SW 1271 (cell line): Measurements from ENCODE around the gene MICALL1.
"Not testable (repeated sequence)": the region's sequence is repeated elsewhere in the genome, so short reads cannot be mapped to it uniquely, and the experiment has no call there.

Source experiments
- DNase-seq, 2 experiments: peaks; one replicate each; lab custom pipeline; 2025; lab: John Stamatoyannopoulos, UW

Gene MICALL1

DNA sequence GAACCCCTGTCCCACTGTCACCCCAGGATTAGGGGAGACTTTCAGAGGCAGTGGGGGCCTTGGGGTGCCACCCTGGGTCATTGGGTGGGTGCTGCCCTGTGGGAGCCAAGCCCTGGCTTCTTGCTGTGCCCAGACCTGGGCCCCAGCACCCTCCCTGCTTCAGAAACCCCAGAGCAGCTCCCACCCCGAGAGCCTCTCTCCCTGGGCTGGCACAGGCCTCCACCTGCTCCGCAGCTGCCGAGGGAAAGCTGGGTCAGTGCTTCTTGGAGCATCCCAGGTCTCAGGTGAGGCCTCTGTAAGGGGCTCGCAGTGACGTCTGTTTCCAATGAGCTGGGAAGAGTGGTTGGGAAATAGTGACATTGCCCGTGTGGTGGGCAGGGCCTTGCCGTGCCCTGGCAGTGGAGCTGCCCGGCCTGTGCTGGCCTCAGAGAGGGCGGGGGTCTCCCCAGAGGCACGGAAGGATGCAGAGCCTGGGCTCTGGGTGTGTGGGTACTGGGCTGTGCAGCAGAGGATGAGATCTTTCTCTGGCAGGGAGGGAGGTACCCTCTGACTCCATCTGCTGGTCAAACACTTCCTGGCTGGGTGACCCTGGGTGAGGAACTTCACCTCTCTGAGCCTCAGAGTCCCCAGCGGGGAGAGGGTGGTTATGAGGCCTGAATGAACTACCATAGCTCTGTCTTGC is 24.3 kb downstream of the MICALL1 start:
- no peak for DNase-seq

DNA sequence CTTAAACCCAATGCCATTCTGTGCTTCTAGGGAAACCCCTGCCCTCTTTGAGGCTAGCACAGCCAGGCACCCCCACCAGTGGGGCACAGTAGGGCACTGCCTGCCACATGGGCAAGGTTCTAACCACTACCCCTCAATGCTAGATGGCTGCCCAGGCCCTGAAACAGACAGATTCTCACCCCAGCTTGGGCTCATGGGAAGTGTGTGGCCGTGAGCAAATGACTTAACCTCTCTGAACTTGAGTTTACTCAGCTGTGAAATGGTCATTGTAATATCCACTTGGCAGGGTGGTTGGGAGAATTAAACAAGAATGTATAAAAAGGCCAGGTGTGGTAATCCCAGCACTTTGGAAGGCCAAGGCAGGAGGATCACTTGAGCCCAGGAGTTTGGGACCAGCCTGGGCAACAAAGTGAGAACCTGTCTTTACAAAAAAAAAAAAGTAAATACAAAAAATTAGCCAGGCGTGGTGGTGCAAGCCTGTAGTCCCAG is 24.9 kb downstream of the MICALL1 start:
- DNase-seq, result no peak

DNA sequence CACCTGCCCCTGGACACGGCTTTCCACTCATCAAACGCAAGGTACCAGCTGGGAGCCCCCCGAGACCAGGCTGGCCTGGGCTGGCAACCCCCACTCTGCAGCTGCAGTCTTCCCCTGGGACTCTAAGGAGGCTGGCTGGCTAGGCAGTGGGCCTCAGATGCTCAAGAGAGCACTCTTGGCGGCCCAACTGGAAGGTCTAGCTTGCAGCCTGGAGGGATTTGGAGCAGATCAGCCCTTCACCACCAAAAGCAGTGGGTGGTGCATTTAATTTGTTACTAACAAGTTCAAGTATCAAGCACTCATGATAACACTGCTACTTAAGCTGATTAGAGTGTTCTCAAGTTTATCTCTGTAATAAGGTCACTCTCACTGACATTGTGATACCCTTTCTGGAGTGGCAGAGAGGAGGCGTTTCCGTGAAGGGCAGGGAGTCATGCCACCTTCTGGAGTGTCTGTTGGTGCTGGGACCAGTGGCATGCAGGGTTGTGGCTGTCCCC is 25.8 kb downstream of the MICALL1 start:
- DNase-seq, result no peak

DNA sequence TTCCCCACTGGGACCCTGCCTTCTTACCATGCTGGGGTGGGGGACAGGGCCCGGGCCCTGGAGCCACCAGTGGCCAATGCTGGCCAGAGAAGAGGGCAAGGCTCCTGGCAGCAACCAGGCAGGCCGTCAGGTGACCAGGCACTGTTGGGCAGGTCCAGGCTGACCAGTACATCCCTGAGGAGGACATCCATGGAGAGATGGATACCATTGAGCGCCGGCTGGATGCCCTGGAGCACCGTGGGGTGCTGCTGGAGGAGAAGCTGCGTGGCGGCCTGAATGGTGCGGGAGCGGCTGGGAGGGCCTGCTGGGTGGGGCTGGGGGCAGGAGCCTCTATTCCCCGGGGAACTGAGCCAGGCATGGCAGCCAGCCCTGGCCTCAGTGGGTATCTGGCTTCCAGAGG is 26.3 kb downstream of the MICALL1 start:
- DNase-seq, result no peak

DNA sequence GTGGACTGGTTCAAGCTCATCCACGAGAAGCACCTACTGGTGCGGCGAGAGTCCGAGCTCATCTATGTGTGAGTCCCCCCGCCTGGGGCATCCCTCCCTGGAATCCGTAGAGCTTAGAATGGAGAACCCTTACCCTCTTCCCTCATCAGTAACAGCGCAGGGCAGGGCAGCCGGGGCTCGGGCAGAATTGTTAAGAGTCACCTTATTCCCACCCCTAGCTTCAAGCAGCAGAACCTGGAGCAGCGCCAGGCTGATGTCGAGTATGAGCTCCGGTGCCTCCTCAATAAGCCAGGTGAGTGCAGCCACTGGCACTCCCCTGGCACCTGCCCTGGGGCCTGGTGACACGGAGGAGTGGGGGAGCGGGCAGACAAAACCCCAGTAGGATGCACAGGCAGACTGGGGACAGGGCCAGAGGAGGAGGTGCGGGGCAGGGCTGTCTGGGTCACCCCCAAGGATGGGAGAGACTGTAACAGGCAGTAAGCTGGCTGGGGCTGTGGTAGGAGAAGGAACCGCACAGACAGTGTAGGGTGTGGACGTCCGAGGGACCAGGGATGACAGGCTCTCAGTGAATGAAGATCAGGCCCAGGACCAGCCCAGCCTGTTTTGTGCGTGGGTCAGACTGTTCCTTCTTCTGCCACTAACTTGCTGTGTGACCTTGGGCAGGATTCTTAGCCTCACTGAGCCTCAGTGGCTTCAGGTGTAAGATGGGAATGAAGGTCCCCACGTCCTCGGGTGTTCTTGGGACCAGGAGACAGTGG is 26.9 kb downstream of the MICALL1 start:
- no peak for DNase-seq

DNA sequence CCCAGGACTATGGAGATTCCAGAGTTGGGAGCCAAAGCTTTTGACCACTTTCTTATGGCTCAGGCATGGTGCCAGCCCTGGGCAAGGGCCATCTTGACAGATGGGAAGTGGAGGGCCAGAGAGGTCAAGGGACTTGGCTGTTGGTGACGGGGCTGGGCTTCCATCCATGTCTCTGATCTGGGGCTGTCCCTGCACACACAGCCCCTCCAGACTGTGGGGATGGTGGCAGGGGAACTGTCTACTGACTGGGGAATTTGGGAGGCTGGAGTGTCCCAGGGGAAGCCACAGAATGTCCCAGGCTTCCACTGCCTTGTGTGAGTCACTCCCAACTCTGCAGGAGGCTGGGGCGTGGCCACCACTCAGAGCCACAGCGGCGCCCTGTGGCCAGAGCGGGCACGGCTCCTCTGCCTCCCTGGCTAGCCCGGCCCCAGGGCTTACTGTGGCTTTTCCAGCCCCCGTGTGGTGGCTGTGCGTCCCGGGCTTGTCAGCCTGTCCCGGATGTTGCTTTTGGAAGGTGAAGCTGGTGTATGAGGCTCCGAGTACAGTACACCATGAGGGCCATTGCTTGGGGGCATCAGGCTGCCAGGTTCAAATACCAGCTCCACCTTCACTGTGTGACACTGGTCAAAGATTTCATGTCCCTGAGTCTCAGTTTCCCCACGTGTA is 27.7 kb downstream of the MICALL1 start:
- DNase-seq, result peak; percentile 74 to 77

DNA sequence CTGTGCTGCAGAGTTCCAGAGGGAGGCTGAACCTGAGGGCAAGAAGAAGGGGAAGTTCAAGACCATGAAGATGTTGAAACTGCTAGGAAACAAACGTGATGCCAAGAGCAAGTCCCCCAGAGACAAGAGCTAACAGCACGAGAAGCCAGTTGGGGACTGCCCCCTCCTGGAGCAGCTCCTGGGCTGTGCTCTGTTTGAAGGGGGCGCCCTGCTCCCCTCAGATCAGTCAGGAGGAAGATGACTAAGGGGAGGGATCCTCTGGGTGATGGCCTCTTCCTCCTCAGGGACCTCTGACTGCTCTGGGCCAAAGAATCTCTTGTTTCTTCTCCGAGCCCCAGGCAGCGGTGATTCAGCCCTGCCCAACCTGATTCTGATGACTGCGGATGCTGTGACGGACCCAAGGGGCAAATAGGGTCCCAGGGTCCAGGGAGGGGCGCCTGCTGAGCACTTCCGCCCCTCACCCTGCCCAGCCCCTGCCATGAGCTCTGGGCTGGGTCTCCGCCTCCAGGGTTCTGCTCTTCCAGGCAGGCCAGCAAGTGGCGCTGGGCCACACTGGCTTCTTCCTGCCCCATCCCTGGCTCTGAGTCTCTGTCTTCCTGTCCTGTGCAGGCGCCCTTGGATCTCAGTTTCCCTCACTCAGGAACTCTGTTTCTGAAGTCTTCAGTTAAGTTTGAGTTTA is 34.7 kb downstream of the MICALL1 start:
- no peak for DNase-seq

DNA sequence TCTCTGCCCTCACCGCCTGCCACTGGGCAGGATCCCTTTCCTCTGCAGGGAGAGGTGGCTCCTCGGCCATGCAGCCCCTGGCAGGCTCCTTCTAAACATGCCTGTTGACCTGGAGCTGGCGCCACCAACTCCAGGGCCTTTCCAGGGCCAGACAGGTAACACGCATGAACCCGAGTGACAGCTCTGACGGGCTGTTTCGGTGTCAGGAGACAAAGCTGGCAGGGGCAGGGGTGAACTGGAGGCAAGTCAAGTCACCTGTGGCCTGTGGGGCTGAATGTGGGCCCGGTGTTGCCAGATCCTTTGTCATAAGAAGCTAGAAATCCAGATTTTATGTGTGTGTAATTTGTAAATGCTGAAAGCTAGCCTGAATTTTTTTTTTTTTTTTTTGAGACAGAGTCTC is 36.0 kb downstream of the MICALL1 start:
- no peak for DNase-seq

DNA sequence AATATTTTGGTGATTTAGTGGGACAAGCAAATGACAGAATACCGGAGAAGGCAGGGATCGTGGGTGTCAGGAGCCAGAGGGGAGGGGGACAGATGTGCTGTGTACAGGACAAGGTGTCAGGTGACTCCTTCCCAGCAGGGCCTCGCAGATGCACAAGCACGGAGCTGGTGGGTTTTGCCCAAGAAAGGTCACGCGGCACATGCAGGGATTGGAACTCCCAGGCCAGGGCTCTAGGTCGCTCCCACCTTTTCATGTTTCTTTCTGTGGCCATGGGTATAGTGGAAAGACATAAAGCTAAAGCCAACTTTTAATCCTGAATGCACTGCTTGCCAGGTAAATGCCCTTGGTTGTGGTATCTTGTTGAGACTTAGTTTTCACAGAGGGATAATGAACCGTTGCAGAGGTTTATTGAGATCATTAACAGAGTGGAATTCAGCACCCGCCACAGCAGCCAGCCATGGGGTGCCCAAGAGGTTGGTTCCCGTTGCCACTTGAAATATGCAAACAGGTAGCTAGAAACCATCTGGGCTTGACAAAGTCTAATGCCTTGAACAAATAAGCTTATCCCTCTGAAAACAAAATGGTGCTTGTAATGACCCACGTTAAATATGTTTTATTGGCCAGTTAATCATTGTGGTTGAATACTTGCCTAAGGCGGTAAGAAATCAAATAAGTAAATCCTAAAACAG is 37.2 kb downstream of the MICALL1 start:
- DNase-seq, result no peak

DNA sequence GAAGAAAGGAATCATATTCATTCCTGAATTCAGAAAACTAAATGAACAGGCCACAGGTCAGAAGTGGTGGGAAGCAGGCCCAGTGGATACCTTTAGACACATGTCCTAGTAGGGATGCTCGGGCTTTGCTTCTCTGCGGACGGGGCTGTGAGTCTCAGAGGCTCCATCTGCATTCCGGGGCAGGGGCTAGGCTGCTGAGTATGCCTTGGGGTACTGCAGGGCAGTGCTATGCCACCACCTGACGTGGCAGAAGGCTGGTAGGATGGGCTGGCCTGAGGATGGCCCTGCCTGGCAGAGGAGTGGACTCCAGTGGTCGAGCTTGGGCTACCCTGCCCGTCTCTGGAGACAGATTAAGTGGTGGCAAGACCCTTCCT is 37.7 kb downstream of the MICALL1 start:
- no peak for DNase-seq

DNA sequence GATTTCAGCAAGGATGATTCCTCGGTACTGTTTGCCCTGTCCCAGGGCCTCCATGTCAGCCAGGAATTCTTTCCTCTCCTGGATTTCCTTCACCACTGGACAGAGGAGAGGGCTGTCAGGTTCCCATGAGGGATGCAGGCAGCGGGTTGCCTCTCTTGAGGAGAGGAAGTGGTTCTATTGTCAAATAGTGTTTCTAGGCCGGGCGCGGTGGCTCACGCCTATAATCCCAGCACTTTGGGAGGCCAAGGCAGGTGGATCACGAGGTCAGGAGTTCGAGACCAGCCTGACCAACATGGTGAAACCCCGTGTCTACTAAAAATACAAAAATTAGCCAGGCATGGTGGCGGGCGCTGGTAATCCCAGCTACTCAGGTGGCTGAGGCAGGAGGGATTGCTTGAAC is 38.3 kb downstream of the MICALL1 start:
- not testable (repeated sequence) for DNase-seq

DNA sequence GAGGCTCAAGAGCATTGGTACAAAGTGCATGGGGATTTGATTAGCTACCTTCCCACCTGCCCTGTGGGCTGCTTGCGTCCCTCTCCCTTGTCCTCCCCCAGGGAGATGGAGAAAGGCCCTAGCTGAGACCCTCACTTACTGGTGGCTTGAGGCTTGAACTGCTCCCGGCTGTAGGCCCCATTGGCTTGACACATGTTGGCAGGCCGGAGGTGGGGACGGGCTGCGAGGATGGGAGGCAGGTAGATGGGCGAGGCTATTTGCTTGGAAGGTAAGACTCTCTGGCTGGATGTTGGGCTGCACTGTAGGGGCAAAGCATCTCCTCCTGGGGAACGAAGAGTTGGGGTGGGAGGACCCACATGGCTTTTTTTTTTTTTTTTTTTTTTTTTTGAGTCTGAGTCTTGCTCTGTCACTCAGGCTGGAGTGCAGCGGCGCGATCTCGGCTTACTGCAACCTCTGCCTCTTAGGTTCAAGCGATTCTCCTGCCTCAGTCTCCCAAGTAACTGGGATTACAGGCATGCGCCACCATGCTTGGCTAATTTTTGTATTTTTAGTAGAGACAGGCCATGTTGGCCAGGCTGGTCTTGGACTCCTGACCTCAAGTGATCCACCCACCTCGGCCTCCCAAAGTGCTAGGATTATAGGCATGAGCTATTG is 41.2 kb downstream of the MICALL1 start:
- not testable (repeated sequence) for DNase-seq

DNA sequence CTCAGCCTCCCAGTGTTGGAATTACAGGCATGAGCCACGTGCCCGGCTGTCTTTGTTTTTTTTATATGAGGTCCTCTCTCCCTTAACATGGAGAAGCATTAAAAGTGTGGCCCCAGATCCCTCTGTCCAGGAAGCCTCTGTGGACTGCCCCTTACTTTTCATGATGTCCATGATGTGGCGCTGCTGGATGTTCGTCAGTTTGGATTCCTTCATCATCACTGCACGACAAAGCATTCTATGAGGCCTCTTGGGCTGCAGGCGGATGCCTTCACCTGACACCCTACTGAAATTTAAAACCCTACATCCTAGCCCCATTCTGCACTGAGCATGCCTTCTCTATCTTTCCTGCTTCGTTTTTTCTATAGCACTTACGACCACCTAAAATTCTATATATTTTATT is 45.2 kb downstream of the MICALL1 start:
- DNase-seq, result no peak

DNA sequence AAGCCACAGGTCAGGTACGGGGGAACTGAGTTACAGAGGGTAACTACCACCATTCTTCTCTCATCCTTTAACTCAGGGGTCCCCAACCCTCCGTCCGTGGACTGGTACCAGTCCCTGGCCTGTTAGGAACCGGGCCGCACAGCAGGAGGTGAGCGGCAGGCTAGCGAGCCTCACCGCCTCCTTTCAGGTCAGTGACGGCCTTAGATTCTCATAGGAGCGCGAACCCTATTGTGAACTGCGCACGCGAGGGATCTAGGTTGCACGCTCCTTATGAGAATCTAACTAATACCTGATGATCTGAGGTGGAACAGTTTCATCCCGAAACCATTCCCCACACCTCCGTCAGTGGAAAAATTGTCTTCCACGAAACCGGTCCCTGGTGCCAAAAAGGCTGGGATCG is 46.5 kb downstream of the MICALL1 start:
- not testable (repeated sequence) for DNase-seq

DNA sequence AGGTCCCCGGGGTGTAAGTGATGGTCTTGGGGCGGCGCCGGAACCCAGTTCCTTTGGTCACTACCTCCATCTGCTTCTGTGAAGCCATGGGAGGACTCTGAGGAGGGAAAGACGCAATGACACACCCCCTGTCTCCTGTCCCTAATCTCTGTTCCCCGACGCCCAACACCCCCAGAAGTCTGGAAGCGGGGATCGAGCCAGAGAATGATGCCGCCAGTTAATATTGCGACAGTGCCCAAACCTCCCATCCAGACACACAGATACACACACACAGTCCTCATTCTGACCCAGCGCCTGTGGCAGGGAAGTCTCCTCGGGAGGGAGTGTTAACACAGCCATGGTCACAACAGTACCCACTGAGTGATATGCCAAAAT is 47.0 kb downstream of the MICALL1 start:
- no peak for DNase-seq

DNA sequence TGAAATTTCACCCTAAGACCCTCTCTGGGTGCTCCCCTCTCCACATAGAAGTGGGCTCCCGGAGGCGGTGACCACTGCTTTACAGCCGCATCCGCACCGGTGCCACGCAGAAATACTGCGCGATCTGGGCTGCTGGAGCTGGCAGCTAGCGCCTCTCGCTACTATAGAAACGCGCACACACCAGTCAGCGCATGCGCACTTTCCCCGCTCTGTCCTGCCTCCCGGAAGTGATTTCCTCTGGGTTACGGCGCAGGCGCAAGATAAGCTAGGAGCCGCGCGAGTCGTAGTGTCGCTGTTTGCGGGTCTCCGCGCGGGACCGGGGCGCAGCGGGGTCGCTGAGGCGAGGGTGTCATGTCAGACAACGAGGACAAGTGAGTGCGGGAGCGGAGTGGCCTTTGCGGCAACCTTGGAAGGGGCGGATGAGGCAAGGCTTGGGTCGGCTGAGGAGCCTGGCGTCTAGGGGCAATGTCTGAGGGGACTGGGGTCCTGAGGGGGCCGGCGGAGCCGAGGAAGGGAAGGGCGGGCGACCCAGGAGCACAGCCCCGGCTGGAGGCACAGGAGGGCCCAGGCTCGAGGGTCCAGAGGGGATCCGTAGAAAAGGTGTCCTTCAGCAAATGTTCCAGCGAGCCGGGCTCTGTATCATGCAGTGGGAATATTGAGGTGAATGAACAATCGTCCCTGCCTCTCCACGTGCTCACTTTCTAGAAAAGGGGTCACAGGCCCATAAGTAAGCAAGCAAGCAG is 47.5 kb downstream of the MICALL1 start, which contains the start of the genes C22orf23 and POLR2F:
TSS of gene C22orf23 (minus strand) at position 165 of the 743 bp plus-strand sequence. CDS start 452 bp downstream, outside the sequence.
TSS of gene POLR2F (plus strand) at position 263 of the 743 bp plus-strand sequence. CDS start at position 352, 89 bp downstream.
- DNase-seq, result peak; percentile 51 to 89

DNA sequence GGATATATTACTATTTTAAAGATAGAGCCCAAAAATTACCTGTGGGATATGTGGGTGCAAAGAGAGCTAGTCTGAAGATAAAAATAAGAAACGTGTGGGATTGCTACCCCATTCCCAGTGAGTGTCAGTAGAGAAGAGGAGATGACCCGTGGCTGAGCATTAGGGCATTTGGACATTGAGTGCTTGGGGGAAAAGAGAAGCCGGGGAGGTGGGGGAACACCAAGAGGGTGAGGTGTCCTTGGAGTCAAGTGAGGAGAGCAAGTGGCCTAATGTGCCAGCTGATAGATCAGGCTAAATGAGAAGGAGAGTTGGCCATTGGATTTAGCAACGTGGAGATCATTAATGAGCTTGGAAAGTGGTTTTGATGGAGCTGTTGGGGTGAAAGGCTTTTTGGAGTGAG is 48.6 kb downstream of the MICALL1 start:
- DNase-seq, result no peak

DNA sequence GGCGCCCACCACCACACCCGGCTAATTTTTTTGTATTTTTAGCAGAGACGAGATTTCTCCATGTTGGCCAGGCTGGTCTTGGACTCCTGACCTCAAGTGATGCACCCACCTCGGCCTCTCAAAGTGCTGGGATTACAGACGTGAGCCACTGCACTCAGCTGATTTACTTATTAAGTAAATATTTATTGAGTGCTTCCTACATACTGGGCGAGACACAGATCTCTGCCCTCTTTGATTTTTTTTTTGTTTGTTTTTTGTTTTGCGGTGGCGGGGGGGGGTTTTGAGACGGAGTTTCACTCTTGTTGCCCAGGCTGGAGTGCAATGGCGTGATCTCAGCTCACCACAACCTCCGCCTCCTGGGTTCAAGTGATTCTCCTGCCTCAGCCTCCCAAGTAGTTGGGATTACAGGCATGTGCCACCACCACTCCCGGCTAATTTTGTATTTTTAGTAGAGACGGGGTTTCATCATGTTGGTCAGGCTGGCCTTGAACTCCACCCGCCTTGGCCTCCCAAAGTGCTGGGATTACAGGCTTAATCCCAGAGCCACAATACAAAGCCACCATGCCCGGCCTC is 49.8 kb downstream of the MICALL1 start:
- DNase-seq, result not testable (repeated sequence)

DNA sequence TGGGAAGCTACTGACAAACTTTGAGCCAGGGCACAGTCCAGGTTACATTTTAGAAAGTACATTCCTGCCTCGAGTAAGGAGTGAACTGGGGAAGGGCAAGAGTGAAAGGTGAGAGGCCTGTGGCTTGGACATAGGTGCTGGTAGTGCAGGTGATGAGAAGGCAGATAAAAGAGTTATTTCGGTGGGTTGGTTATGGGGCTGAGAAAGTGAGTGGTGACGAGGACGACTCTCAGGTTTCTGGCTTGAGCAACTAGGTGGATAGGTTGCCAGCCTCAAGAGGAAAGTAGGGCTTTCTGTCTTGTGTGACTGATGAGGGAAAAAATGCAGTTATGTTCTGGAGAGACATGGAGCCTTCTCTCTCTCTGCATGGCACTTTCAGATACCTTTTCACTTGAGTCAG is 51.1 kb downstream of the MICALL1 start:
- DNase-seq, result no peak
